ENCODE data around the gene SLC25A36.
"Not testable (repeated sequence)": the region's sequence is repeated elsewhere in the genome, so short reads cannot be mapped to it uniquely, and the experiment has no call there.

The SLC25A36 gene

DNA sequence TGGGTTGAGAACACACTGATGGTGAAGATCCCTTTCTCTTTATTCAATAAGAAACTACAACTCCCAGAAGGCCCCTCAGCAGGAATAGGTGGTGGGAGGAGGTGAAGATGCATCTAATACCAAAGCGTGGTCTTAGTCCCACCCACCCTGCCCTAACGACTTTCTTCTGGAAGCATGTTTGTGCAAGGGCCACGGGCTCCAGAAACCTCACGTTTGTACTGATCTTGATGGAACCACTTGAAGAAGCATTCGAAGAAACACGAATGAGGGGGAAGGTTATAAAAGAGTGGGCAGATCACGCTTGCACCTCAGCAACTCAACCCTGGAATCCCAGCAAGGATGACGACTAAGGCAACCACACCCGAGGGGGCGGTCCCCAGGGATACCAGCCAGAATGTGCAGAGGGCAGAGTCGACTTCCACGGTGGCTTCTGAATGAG lies 10.6 kb upstream of the SLC25A36 start:
- no peak for TF ChIP-seq CTCF (IDR thresholded peaks at IDR 0.05; ENCODE audit: low read depth, low read length)
- no peak overlapping the region for H3K4me3 ChIP-seq (ENCODE audit: low read depth, low read length)

- H3K4me3 ChIP-seq (ENCODE audit: low read depth, low read length), result no peak overlapping the region
These were observed 9.8 kb upstream of the SLC25A36 start for GRCh38 chr3:140931801-140932200.

DNA sequence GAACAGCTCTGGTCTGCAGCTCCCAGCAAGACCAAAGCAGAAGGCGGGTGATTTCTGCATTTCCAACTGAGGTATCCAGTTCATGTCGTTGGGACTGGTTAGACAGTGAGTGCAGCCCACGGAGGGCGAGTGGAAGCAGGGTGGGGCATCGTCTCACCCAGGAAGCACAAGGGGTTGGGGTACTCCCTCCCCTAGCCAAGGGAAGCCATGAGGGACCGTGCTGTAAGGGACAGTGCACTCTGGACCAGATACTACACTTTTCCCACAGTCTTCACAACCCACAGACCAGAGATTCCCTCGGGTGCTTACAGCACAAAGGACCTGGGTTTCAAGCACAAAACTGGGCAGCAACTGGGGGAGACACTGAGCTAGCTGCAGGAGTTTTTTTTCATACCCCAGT lies 8.5 kb upstream of the SLC25A36 start:
- no peak overlapping the region for H3K4me3 ChIP-seq (ENCODE audit: low read depth, low read length)
- TF ChIP-seq CTCF (IDR thresholded peaks at IDR 0.05; ENCODE audit: low read depth, low read length), result no peak

More at GRCh38 chr3:140931801-140932200, 9.8 kb upstream of the SLC25A36 start:
- no peak for TF ChIP-seq CTCF (IDR thresholded peaks at IDR 0.05; ENCODE audit: low read depth, low read length)

DNA sequence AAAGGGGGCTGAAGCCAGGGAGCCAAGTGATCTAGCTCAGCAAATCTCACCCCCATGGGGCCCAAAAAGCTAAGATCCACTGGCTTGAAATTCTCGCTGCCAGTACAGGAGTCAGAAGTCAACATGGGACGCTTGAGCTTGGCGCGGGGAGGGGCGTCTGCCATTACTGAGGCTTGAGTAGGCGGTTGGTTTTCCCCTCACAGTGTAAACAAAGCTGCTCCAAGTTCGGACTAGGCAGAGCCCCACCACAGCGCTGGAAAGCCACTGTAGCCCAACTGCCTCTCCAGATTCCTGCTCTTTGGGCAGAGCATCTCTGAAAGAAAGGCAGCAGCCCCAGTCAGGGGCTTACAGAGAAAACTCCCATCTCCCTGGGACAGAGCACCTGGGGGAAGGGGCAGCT lies 8.1 kb upstream of the SLC25A36 start:
- TF ChIP-seq CTCF (IDR thresholded peaks at IDR 0.05; ENCODE audit: low read depth, low read length), result no peak
- no peak overlapping the region for H3K4me3 ChIP-seq (ENCODE audit: low read depth, low read length)

DNA sequence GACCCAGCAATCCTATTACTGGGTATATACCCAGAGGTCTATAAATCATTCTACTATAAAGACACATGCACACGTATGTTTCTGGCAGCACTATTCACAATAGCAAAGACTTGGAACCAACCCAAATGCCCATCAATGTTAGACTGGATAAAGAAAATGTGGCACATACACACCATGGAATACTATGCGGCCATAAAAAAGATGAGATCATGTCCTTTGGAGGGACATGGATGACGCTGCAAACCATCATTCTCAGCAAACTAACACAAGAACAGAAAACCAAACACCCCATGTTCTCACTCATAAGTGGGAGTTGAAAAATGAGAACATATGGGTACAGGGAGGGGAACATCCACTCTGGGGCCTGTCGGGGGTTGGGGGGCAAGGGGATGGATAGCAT lies 2.3 kb upstream of the SLC25A36 start:
- not testable (repeated sequence) for H3K4me3 ChIP-seq (ENCODE audit: low read depth, low read length)

GRCh38 chr3:140941090-140941433 lies 574 bp upstream of the SLC25A36 start:
- TF ChIP-seq CTCF (IDR thresholded peaks at IDR 0.05; ENCODE audit: low read depth, low read length), result no peak
- H3K4me3 ChIP-seq (ENCODE audit: low read depth, low read length), result peak overlapping the region; percentile 91

DNA sequence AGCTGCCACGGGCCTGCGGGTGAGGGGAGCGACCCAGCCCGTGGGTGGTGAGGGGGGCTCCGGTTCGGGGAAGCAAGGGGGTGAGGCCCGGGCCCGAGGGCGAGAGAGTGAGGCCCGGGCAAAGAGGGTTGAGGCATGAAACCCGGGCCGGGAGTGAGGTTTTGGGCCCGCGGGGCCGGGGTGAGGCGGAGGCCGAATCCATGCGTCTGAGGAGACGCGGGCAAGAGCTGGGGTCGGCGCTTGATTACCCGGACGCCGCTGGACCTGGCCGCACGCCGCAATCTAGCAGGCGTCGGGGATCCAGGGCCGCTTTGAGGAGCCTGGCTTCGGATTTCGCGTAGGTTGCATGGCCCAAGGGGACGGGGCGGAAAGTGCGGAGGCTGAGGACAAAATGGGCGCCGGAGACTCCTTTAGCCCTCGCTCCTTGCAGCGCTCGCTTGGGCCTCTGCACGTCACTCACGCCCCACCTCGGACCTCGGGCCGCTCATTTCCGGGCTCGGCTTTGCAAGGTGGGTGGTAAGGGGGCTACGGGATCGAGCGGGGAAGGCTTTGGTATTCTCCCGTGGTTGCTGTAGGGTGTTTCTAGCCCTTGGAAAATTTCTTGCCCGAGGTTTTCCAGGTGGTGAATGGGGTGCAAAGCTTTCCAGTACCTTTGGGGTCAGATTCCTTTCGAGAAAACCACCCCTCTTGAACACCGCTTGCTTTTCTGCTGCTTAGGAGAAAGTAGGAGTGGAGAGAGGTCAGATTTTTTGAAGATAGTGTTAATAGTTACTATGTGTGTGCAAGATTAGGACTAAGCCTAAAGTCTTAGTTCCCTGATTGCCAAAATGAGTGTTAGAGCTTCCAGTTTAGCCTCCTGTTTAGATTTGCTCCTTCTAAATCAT lies 827 bp downstream of the SLC25A36 start:
- TF ChIP-seq CTCF (IDR thresholded peaks at IDR 0.05; ENCODE audit: low read depth, low read length), result no peak
- H3K4me3 ChIP-seq (ENCODE audit: low read depth, low read length), result peak overlapping the region; percentile 91

All from WI38 (cell line).